Measurements from ENCODE around the gene CAPZA2.
A peak's percentile ranks its signal among the peaks of the same experiment; 100 is the strongest.
"Not testable (repeated sequence)": the region's sequence is repeated elsewhere in the genome, so short reads cannot be mapped to it uniquely, and the experiment has no call there.

CAPZA2 gene

GRCh38 chr7:116953906-116954838 is 91.8 kb downstream of the CAPZA2 start:
- DNase-seq (ENCODE audit: low read depth in 2 of 2), result peak in 1 of 2 donors; percentile 13

- DNase-seq (ENCODE audit: low read depth in 2 of 2), result no peak
Measured at GRCh38 chr7:116955340-116955739, 93.0 kb downstream of the CAPZA2 start.

GRCh38 chr7:116955801-116956476 is 93.6 kb downstream of the CAPZA2 start:
- DNase-seq (ENCODE audit: low read depth in 2 of 2), result no peak

GRCh38 chr7:116956477-116956804 is 94.1 kb downstream of the CAPZA2 start:
- DNase-seq (ENCODE audit: low read depth in 2 of 2), result no peak

GRCh38 chr7:116957874-116958273 is 95.5 kb downstream of the CAPZA2 start:
- DNase-seq (ENCODE audit: low read depth in 2 of 2), result no peak

GRCh38 chr7:116961966-116962673 is 99.7 kb downstream of the CAPZA2 start:
- not testable (repeated sequence) for DNase-seq (ENCODE audit: low read depth in 2 of 2)

- DNase-seq (ENCODE audit: low read depth in 2 of 2), result no peak
Measured at GRCh38 chr7:116963234-116963633, 100.8 kb downstream of the CAPZA2 start.

- no peak for DNase-seq (ENCODE audit: low read depth in 2 of 2)
Measured at GRCh38 chr7:116966601-116967000, 104.2 kb downstream of the CAPZA2 start.

GRCh38 chr7:116967254-116967922 is 105.0 kb downstream of the CAPZA2 start:
- DNase-seq (ENCODE audit: low read depth in 2 of 2), result no peak

GRCh38 chr7:116967983-116968382 is 105.6 kb downstream of the CAPZA2 start:
- DNase-seq (ENCODE audit: low read depth in 2 of 2), result no peak

- DNase-seq (ENCODE audit: low read depth in 2 of 2), result no peak
Measured at GRCh38 chr7:116968631-116969030, 106.2 kb downstream of the CAPZA2 start.

- DNase-seq (ENCODE audit: low read depth in 2 of 2), result no peak
Measured at GRCh38 chr7:116969371-116969902, 107.0 kb downstream of the CAPZA2 start.

GRCh38 chr7:116970238-116970910 is 108.0 kb downstream of the CAPZA2 start:
- DNase-seq (ENCODE audit: low read depth in 2 of 2), result no peak

- not testable (repeated sequence) for DNase-seq (ENCODE audit: low read depth in 2 of 2)
Measured at GRCh38 chr7:116971153-116971552, 108.8 kb downstream of the CAPZA2 start.

All from stimulated activated CD4-positive, alpha-beta T cell treated with anti-CD3 and anti-CD28 coated beads, Interleukin-1b, Interleukin-23, amount 100 ng/mL, for 4 hours (primary cell).